Measurements from ENCODE around the gene REEP1.

Gene REEP1, protein sequence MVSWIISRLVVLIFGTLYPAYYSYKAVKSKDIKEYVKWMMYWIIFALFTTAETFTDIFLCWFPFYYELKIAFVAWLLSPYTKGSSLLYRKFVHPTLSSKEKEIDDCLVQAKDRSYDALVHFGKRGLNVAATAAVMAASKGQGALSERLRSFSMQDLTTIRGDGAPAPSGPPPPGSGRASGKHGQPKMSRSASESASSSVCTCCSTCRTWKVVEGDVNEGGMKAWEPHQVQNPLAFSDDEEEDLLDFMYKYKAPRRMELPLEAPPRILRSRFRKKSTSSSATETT

DNA sequence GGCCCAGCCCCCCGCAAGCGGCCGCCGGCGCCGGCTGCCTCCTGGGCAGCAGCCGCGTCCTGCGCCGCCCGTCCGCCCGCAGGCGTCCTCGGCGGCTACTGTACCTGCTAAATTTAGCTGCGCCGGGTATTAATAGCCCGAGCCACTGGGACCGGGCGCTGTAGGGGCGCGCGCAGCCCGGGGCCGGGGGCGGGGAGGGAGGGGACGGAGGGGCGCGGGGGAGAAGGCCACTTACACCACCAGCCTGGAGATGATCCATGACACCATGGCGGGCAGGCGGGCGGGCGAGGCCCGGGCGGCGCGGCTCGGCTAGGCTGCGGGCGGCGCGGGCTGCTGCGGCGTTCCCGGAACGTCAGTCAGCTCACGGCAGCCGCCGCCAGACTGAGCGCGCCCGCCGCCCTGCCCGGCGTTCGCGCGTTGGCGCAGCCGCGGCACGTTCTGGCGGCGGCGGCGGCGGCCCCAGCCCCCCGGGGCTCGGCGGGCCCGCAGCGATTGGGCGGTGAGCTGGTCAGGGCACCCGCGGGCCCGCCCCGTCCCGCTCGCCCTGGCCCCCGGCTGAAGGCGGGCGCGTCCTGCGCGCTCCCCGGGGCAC, at the start of gene REEP1:
TSS of gene REEP1 (minus strand) at position 383 of the 592 bp plus-strand sequence. CDS start at position 267, 116 bp downstream.
- Mint-ChIP-seq H3K27ac (no peak within 1 kb of the TSS), H3K9me3 (peaks cover 9% of the 10 kb centered on the region), H3K27me3 (peaks cover 78% of the 10 kb centered on the region), H3K4me3 (peak within 1 kb of the TSS; percentile 75), H3K36me3 (no peaks in the 10 kb centered on the region), H3K4me1 (peaks cover 14% of the 10 kb centered on the region)
- ATAC-seq, result peak; percentile 47

DNA sequence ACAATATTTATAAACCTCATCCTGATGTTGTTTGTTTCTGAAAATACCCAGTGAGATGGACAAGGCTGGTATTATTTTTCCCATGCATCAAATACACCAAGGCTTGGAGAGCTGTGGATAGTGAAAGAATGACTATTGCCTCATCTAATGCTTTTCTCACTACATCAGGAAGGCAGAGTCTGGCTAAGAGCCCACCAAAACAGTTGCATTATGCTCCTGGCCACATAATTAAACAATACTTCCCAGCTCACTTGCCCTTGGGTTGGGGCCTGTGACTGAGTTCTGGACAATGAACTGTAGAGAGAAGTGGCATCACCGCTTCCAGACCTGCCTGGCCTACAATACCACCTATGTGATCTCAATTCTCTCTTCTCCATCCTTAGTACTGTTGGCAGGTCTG, 46.4 kb upstream of the REEP1 start:
- no peak overlapping the region for H3K27ac Mint-ChIP-seq
- no peak for ATAC-seq
- H3K9me3 Mint-ChIP-seq, result no peaks in the 10 kb centered on the region
- H3K4me3 Mint-ChIP-seq, result no peak overlapping the region
- no peaks in the 10 kb centered on the region for H3K36me3 Mint-ChIP-seq
- no peaks in the 10 kb centered on the region for H3K4me1 Mint-ChIP-seq
- peaks cover 59% of the 10 kb centered on the region for H3K27me3 Mint-ChIP-seq

DNA sequence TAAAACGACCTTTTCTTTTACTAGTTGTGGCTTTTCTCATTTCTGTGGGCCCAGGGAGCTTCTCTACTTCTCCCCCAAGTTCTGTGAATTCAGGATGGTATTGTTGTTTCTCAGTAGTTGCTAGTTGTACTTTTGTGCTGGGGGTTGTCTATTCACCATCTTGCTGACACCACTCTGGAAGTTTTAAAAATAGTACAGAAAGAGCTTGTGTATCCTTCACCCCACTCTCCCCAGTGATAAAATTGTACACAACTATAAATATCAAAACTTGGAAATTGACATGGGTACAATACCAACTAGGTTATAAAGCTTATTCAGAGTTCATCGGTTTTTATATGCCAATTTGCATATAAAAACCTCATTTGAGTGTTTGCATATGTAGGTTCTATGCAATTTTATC, 45.3 kb upstream of the REEP1 start:
- Mint-ChIP-seq H3K4me3 (no peak overlapping the region), H3K36me3 (peaks cover 5% of the 10 kb centered on the region), H3K27me3 (peaks cover 67% of the 10 kb centered on the region), H3K9me3 (no peaks in the 10 kb centered on the region), H3K27ac (no peak overlapping the region), H3K4me1 (no peaks in the 10 kb centered on the region)
- no peak for ATAC-seq

DNA sequence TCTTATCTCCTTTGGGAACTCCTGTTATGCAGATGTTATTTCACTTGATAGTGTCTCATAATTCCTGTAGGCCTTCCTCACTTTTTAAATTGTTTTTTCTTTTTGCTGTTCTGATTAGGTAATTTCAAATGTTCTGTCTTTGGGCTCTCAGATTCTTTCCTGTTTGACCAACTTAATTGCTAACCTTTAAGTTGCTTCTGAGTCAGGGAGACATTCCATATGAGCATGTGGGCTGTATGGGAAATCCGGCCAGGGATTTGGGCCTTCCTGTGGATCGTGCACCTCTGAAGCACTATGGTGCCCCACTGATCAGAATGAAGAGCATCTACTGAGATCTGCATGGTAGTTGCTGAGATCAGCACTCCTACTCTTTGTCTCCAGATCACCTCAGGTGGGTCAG, 44.7 kb upstream of the REEP1 start:
- no peaks in the 10 kb centered on the region for H3K9me3 Mint-ChIP-seq
- peaks cover 5% of the 10 kb centered on the region for H3K36me3 Mint-ChIP-seq
- no peak for ATAC-seq
- H3K4me3 Mint-ChIP-seq, result no peak overlapping the region
- peaks cover 70% of the 10 kb centered on the region for H3K27me3 Mint-ChIP-seq
- no peak overlapping the region for H3K27ac Mint-ChIP-seq
- H3K4me1 Mint-ChIP-seq, result no peaks in the 10 kb centered on the region

DNA sequence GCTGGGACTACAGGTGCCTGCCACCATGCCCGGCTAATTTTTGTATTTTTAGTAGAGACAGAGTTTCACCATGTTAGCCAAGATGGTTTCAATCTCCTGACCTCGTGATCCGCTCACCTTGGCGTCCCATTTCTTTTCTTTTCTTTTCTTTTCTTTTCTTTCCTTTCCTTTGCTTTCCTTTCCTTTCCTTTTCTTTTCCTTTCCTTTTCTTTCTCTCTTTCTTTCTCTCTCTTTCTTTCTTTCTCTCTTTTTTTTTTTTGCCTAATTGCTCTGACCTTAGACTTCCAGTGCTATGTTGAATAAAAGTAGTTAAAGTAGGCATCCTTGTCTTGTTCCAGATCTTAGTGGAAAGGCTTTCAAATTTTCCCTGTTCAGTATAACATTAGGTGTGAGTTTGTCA, 41.0 kb upstream of the REEP1 start:
- no peak for ATAC-seq
- H3K4me1 Mint-ChIP-seq, result no peaks in the 10 kb centered on the region
- no peak overlapping the region for H3K4me3 Mint-ChIP-seq
- H3K36me3 Mint-ChIP-seq, result peaks cover 5% of the 10 kb centered on the region
- peaks cover 57% of the 10 kb centered on the region for H3K27me3 Mint-ChIP-seq
- H3K27ac Mint-ChIP-seq, result no peak overlapping the region
- no peaks in the 10 kb centered on the region for H3K9me3 Mint-ChIP-seq

DNA sequence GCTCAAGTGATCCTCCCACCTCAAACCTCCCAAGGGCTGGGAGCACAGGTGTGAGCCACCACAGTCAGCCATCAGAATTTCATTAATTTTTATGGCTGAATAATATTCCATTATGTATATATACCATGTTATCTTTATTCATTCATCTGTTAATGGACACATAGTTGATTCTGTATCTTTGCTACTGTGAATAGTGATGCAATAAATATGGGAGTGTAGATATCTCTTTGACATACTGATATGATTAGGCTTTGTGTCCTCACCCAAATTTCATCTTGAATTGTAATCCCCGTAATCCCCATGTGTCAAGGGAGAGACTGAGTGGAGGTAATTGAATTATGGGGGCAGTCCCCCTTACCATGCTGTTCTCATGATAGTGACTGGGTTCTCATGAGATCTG, 38.2 kb upstream of the REEP1 start:
- H3K4me3 Mint-ChIP-seq, result no peak overlapping the region

DNA sequence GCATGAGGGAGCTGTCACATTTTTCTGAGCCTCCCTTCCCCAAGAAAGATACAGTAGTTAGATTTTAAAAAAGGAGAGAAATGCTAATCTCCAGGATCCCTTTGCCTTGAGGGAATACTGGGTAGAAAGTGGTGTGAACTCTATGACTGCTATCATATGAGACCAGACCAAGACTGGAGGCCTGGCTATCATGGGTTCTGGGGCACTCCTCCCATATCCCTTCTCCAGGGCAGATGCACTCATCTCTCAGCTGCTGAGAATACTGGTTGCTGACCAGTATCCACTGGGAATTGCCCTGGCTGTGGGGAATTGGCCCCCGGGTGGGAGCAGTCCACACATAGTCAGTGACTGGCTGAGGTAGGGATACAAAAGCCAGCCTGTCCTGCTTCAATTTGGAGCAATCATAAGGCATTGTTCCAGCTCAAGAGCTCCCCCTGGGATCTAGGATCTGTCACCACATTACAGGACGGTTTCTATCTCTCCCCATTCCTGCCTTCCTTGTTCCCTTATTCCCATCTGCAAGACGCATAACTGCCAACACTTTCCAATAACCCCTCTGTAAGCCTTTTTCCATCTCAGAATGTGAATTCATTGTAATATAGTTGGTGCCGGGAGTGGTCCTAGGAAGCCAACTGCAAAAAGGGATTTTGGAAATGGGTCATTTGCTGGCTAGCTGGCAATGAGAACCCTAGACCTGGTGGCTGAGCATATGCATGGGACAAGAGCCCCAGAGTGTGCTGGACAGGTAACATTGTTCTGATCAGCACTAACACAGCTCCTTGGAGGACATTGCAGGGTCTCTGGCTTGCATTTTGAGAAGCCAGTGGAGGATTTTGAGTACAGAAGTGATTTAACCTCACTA, 35.4 kb upstream of the REEP1 start:
- peaks cover 12% of the 10 kb centered on the region for H3K4me1 Mint-ChIP-seq
- no peak for ATAC-seq
- H3K27ac Mint-ChIP-seq, result no peak overlapping the region

More for the DNA sequence above, 38.2 kb upstream of the REEP1 start:
- Mint-ChIP-seq H3K27me3 (peaks cover 33% of the 10 kb centered on the region), H3K27ac (no peak overlapping the region), H3K9me3 (no peaks in the 10 kb centered on the region), H3K4me1 (peaks cover 5% of the 10 kb centered on the region), H3K36me3 (peaks cover 5% of the 10 kb centered on the region)
- no peak for ATAC-seq

DNA sequence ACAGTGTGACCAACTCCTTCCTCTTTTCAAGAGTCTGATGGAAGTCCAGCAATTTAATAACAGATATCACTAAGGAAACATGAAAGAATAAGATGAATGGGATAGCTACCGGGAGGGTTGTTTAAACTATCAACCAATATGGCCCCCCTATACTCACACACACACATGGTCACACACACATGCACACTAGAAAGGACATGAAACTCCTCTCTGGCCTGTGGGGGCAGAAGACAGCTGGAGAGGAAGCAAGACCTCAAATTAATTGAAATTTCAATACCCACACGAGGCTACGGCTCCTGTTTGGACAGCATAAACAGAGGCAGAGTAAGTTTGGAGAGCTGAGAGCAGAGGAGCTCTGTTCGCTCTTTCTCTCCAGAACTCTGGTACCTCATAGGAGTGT, 34.7 kb upstream of the REEP1 start:
- Mint-ChIP-seq H3K36me3 (no peaks in the 10 kb centered on the region), H3K4me3 (no peak overlapping the region), H3K9me3 (peaks cover 2% of the 10 kb centered on the region), H3K4me1 (peaks cover 12% of the 10 kb centered on the region), H3K27me3 (peaks cover 6% of the 10 kb centered on the region), H3K27ac (no peak overlapping the region)
- ATAC-seq, result peak; percentile 56

More for the DNA sequence above, 35.4 kb upstream of the REEP1 start:
- Mint-ChIP-seq H3K36me3 (no peaks in the 10 kb centered on the region), H3K4me3 (no peak overlapping the region), H3K9me3 (peaks cover 2% of the 10 kb centered on the region), H3K27me3 (peaks cover 8% of the 10 kb centered on the region)

DNA sequence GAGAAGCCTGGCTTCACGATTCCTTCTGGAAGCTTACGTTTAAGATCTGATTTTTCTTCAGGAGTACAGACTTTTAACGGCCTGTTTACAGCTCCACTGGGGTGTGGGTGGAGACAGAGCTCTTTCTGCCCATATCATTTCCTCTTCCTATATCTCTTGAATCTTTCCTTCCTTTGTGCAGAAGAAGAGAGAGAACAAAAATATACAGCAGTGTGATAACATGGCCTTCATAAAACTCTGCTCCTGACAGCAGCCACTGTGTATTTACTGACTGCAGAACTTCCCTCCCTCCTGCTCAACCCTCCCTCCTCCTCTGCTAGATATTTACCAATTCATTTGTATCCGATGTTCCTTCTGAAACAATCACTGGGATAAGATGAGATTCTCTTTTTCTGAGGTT, 34.1 kb upstream of the REEP1 start:
- Mint-ChIP-seq H3K27ac (no peak overlapping the region), H3K4me3 (no peak overlapping the region), H3K9me3 (peaks cover 2% of the 10 kb centered on the region), H3K36me3 (no peaks in the 10 kb centered on the region), H3K4me1 (peaks cover 12% of the 10 kb centered on the region), H3K27me3 (no peaks in the 10 kb centered on the region)
- no peak for ATAC-seq

DNA sequence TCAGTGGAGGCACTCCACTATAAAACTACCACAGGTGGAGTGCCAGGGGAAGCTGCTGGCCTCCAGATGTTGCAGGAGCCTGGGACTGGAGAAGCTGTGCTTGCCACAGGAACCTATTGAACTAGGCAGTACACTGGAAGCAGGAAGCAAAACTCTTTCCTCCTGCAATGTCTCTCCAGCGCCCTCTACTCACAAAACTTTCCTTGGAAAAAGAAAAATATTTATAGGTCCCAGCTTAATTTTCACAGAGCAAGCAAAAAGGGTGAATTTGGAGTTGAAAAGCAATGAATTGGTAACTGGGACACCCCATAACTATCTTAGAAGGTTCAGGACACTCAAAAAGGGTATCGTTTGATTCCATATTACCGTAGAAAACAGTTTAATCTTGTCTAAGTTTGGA, 33.2 kb upstream of the REEP1 start:
- Mint-ChIP-seq H3K4me1 (peaks cover 12% of the 10 kb centered on the region), H3K27ac (no peak overlapping the region), H3K4me3 (no peak overlapping the region), H3K36me3 (no peaks in the 10 kb centered on the region), H3K27me3 (no peaks in the 10 kb centered on the region), H3K9me3 (peaks cover 2% of the 10 kb centered on the region)
- no peak for ATAC-seq

DNA sequence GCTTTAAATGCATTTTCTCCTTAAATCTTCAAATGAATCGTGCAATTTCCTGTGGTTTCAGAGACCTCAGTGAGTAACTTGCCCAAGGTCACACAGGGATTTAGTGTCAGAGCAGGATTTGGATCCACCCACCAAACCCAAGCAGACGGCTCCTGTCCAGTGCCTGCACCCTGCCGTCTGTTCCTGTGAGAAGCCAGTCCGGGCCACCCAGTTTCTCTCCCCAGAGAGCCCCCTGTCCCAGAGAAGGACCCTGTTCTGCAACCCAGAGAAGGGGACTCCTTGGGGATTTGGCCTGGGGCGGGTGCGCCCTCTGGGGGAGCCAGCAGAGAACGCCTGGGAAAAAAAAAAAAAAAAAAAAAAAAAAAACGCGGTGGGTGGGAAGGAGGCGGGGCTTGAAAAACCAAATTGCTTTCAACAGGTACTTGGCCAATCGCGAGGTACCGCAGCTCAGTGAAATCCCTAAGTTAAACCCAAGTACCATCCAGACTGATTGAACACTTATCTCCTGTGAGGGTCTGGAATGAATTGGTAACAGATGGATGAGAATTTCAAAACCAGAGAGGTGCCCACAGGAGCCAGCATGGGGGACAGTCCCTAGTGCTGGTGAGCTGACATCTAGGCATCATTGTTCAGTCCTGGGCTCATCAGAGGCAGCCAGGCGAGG, 30.9 kb upstream of the REEP1 start:
- Mint-ChIP-seq H3K36me3 (no peaks in the 10 kb centered on the region), H3K27me3 (no peaks in the 10 kb centered on the region), H3K4me3 (peak overlapping the region; percentile 49), H3K9me3 (peaks cover 2% of the 10 kb centered on the region), H3K4me1 (peaks cover 12% of the 10 kb centered on the region), H3K27ac (no peak overlapping the region)
- ATAC-seq, result peak; percentile 62

DNA sequence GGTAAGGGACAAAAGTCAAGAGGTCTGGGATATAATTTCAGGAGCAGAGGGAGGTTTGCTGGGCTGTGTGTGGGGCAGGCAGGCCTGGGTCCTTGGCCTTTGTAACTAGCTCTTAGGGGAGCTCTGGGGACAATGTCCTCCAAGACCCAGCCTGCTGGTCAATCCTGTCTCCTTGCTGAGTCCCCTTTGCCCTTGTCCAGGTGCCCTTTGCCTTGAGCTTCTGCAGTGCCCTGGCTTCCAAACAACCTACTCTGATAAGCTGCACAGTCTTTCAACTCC, 30.0 kb upstream of the REEP1 start:
- Mint-ChIP-seq H3K36me3 (no peaks in the 10 kb centered on the region), H3K4me3 (no peak overlapping the region), H3K27ac (no peak overlapping the region), H3K9me3 (peaks cover 2% of the 10 kb centered on the region), H3K4me1 (peaks cover 11% of the 10 kb centered on the region), H3K27me3 (no peaks in the 10 kb centered on the region)
- no peak for ATAC-seq

DNA sequence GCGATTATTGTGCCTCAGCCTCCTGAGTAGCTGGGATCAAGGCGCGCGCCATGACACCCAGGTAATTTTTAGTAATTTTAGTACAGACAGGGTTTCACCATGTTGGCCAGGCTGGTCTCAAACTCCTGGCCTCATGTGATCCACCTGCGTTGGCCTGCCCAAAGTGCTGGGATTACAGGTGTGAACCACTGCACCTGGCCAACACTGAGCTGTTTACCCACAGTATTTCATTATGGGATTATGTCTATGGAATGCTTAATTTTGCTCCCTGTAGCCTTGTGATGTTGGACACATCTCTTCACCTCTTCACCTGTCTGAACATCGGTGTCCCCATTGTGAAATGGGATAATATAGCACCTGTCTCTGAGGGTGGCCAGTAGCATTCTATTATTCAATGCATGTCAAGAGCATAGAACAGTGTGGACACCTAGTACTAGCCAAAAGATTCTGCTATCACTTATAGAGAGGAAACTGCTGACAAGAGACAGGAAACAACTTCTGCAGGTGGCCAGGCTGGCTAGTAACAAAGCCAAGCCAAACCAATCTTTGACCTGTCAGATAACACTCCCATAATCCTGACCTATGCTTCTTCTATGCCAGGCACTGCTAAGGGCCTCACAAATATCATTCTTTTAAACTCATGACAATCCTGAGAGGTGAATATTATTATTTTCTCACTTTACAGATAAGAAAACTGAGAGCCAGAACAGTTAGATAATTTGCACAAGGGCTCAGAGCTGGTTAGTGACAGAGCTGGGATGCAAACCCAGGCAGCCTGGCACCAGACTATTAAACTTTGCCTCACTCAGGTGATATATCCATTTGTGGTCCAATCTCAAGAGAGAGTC, 29.4 kb upstream of the REEP1 start:
- Mint-ChIP-seq H3K36me3 (no peaks in the 10 kb centered on the region), H3K9me3 (peaks cover 2% of the 10 kb centered on the region), H3K27ac (no peak overlapping the region), H3K4me3 (no peak overlapping the region), H3K4me1 (peaks cover 6% of the 10 kb centered on the region), H3K27me3 (no peaks in the 10 kb centered on the region)
- no peak for ATAC-seq

DNA sequence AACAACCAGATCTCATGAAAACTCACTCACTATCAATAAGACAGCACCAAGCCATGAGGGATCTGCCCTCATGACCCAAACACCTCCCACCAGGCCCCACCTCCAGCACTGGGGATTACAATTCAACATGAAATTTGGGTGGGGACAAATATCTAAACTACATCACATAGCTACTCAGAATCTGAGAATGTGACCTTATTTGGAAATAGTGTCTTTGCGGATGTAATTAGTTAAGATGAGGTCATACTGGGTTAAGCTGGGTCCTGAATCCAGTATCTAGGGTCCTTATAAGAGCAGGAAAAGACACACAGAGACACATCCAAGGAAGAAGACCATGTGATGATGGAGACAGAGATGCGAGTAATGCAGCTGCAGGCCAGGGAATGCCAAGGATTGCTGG, 27.5 kb upstream of the REEP1 start:
- H3K9me3 Mint-ChIP-seq, result peaks cover 2% of the 10 kb centered on the region
- H3K27ac Mint-ChIP-seq, result no peak overlapping the region
- H3K4me1 Mint-ChIP-seq, result peaks cover 6% of the 10 kb centered on the region
- H3K4me3 Mint-ChIP-seq, result no peak overlapping the region
- ATAC-seq, result no peak
- H3K36me3 Mint-ChIP-seq, result no peaks in the 10 kb centered on the region
- H3K27me3 Mint-ChIP-seq, result no peaks in the 10 kb centered on the region

DNA sequence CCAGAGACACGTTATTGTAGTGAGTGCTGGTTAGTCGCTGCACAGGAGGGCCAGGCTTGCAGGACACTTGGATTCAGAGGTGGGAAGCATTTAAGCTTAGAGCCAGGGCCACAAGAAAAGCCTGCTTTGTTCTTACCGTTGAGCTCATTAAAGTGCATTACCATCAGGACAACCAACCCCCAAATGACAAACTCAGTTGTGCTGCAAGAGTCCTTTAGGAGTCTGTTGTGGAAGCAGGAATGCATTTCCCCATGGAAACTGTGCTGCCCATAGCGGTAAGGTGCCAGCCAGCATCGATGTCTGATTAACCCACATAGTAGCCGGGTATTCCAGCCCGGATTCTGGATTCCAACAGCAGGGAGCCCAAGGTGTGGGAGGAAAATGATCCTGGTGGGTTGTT, 23.4 kb upstream of the REEP1 start:
- ATAC-seq, result no peak
- Mint-ChIP-seq H3K27ac (no peak overlapping the region), H3K36me3 (no peaks in the 10 kb centered on the region), H3K9me3 (no peaks in the 10 kb centered on the region), H3K4me3 (no peak overlapping the region), H3K27me3 (no peaks in the 10 kb centered on the region), H3K4me1 (peaks cover 10% of the 10 kb centered on the region)

Data from stimulated activated memory B cell treated with anti-CD40 and anti-IgM and Interleukin-4, amounts not matched to agents 10 μg/mL and 1 μg/mL and 100 μg/mL, for 72 hours (primary cell).